HCT116 (cell line): ENCODE results near the gene MBP.

Source experiments
- EZH2 ChIP-seq: fragments of 200-600 bp; sonication (generic); IDR thresholded peaks from 2 replicates; pipeline ENCODE4 v1.6.1; 2017; ENCODE audit warnings: antibody characterized with exemption, mixed run types
- POLR2A ChIP-seq: IDR thresholded peaks from 2 replicates; pipeline ENCODE4 v1.7.0; 2011; ENCODE audit warnings: borderline replicate concordance; ENCODE audit not compliant: insufficient read depth, insufficient read length; ENCODE audit errors: extremely low read depth
- RAD21 ChIP-seq: IDR thresholded peaks from 2 replicates; pipeline ENCODE4 v1.6.1; 2012; ENCODE audit warnings: low read depth, mild to moderate bottlenecking

DNA sequence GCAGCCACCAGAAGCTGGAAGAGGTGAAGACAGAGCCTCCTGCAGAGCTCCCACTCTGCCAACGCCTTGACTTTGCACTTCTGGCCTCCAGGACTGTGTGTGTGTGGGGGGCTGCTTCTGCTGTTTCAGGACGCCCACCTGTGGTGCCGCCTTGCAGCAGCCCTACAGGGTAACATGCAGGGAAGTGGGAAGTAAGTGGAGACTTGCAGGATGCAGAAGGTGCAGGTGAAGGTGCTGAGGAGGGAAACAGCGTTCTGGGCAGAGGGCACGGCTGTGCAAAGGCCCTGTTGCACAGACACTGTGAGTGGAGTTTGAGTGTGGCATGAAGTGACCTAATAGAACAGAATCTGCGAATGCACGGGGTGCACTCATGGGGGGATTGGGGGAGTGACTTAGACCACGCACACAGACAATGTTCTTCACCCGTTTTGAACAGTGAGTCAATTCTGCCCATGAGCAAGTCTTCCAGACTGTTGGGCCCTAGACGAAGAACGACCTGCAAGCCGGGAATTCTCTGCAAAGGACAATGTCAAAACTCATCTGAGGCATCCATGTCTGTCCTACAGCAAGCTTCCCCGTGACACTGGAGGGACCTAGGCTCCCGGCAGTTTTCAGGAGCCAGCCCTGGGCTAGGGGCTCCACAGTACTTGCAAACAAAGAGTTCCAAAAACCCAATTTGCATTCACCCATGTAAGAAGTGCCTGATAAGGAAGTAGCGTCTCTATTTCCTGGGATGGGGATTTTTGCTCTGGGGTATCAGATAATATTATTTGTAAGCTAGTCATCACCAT, 19.0 kb downstream of the MBP start:
- TF ChIP-seq POLR2A (no peak), EZH2 (no peak), RAD21 (no peak)
